CD14-positive monocyte (primary cell): ENCODE data around the gene DOK5. TPM values are rescaled to one million over a fixed set of nuclear protein-coding genes. Genes with fewer than 3 reads are reported as not detected.

Source experiments
- DNase-seq, 3 donors: peaks; one replicate each; pipeline ENCODE4 v3.0.0-alpha.2; 2011 to 2022
- H2AFZ ChIP-seq: 2 replicates; pipeline ENCODE4 v1.6.0; 2012; ENCODE audit warnings: mild to moderate bottlenecking, low read depth, low read length, inconsistent platforms; ENCODE audit not compliant: insufficient read depth, poor library complexity, severe bottlenecking
- H3K27ac ChIP-seq, 2 donors: 1 replicate in 1 of 2; 2 replicates in 1 of 2; pipeline ENCODE4 v1.5.1; 2012 to 2013; ENCODE audit warnings: low read length in 2 of 2, control low read depth in 1 of 2, inconsistent platforms in 1 of 2, low read depth in 1 of 2, mild to moderate bottlenecking in 1 of 2
- H3K27me3 ChIP-seq, 2 donors: one replicate each; pipeline versions ENCODE4 v1.6.0 to v1.6.1; 2011 to 2013; ENCODE audit warnings: low read length in 2 of 2; ENCODE audit not compliant: control insufficient read depth in 2 of 2, insufficient read depth in 2 of 2
- H3K36me3 ChIP-seq, 2 donors: replicated peaks in 1 of 2; 1 replicate in 1 of 2; 2 replicates in 1 of 2; pipeline versions ENCODE4 v1.5.1 to v1.6.1; 2012 to 2013; ENCODE audit warnings: low read length in 2 of 2, control low read depth in 1 of 2, inconsistent platforms in 1 of 2, mild to moderate bottlenecking in 1 of 2; ENCODE audit not compliant: insufficient read depth in 2 of 2, control insufficient read depth in 1 of 2
- H3K4me1 ChIP-seq, 2 donors: 1 replicate in 1 of 2; 2 replicates in 1 of 2; pipeline versions ENCODE4 v1.5.1 to v1.6.1; 2012 to 2013; ENCODE audit warnings: low read length in 2 of 2, control low read depth in 1 of 2, inconsistent platforms in 1 of 2, mild to moderate bottlenecking in 1 of 2, moderate library complexity in 1 of 2; ENCODE audit not compliant: insufficient read depth in 2 of 2, control insufficient read depth in 1 of 2
- H3K4me2 ChIP-seq: replicated peaks from 2 replicates; pipeline ENCODE3; 2012; ENCODE audit warnings: low read length, moderate library complexity, mild to moderate bottlenecking; ENCODE audit not compliant: poor library complexity, severe bottlenecking; ENCODE audit errors: extremely low read depth
- H3K4me3 ChIP-seq, 3 experiments: fragments of 200-600 bp in 1 of 3; sonication (generic) in 1 of 3; replicated peaks in 1 of 3; 1 replicate in 2 of 3; 2 replicates in 1 of 3; pipeline ENCODE4 v1.5.1; 2011 to 2013; ENCODE audit warnings: low read length in 3 of 3, mild to moderate bottlenecking in 3 of 3, control low read depth in 2 of 3, low read depth in 2 of 3, inconsistent platforms in 1 of 3, moderate library complexity in 1 of 3
- H3K79me2 ChIP-seq: 2 replicates; pipeline ENCODE4 v1.6.0; 2012; ENCODE audit warnings: mild to moderate bottlenecking, control low read depth, inconsistent platforms, low read length, moderate library complexity; ENCODE audit not compliant: insufficient read depth
- H3K9ac ChIP-seq: 2 replicates; pipeline ENCODE4 v1.6.0; 2017; ENCODE audit warnings: low read length, mild to moderate bottlenecking; ENCODE audit not compliant: insufficient read depth, poor library complexity, severe bottlenecking
- H3K9me3 ChIP-seq, 2 donors: replicated peaks in 1 of 2; 1 replicate in 1 of 2; 2 replicates in 1 of 2; pipeline versions ENCODE4 v1.5.1 to v1.6.1; 2012 to 2013; ENCODE audit warnings: low read length in 2 of 2, control low read depth in 1 of 2; ENCODE audit not compliant: control insufficient read depth in 1 of 2, insufficient read depth in 1 of 2
- H4K20me1 ChIP-seq: 2 replicates; pipeline ENCODE4 v1.6.0; 2012; ENCODE audit warnings: mild to moderate bottlenecking, low read length, control low read depth, moderate library complexity; ENCODE audit not compliant: insufficient read depth
- H3K27ac Mint-ChIP-seq, 7 donors: one replicate each; pipeline ENCODE4 v1.8.0; 2020; ENCODE audit warnings: mild to moderate bottlenecking in 7 of 7, mixed read lengths in 7 of 7, moderate library complexity in 6 of 7, inconsistent platforms in 2 of 7
- H3K27me3 Mint-ChIP-seq, 3 donors: one replicate each; pipeline ENCODE4 v1.8.0; 2021 to 2022; ENCODE audit warnings: low read depth in 3 of 3, mild to moderate bottlenecking in 3 of 3, mixed read lengths in 3 of 3, moderate library complexity in 3 of 3, inconsistent platforms in 1 of 3
- H3K36me3 Mint-ChIP-seq, 2 donors: one replicate each; pipeline ENCODE4 v1.8.0; 2020; ENCODE audit warnings: mixed read lengths in 2 of 2, inconsistent platforms in 1 of 2, mild to moderate bottlenecking in 1 of 2
- H3K4me1 Mint-ChIP-seq: one replicate; pipeline ENCODE4 v1.8.0; 2020; ENCODE audit warnings: mild to moderate bottlenecking, mixed read lengths
- H3K4me3 Mint-ChIP-seq, 2 donors: one replicate each; pipeline ENCODE4 v1.8.0; 2020; ENCODE audit warnings: mild to moderate bottlenecking in 2 of 2, mixed read lengths in 2 of 2, moderate library complexity in 1 of 2
- H3K9me3 Mint-ChIP-seq, 7 donors: one replicate each; pipeline ENCODE4 v1.8.0; 2020 to 2022; ENCODE audit warnings: mixed read lengths in 7 of 7, mild to moderate bottlenecking in 6 of 7, moderate library complexity in 6 of 7, inconsistent platforms in 2 of 7
- CTCF ChIP-seq: fragments of 200-600 bp; IDR thresholded peaks from one replicate; pipeline ENCODE4 v1.8.0; 2022; ENCODE audit warnings: antibody characterized with exemption, mild to moderate bottlenecking
- WGBS: methylation state at CpG from one replicate; pipeline ENCODE4 v1.1.5; 2013; ENCODE audit warnings: missing lambda C conversion rate; ENCODE audit not compliant: insufficient coverage; 5-methylcytosine and 5-hydroxymethylcytosine counted together
- intact Hi-C, 2 donors: fragments of 100-400 bp; cut with micrococcal nuclease; formaldehyde crosslinking; loops; one replicate each; pipeline versions ENCODE4 v1.15.0 to v1.15.1; 2023
- polyA plus RNA-seq, 3 donors: library from polyadenylated mRNA; depleted of rRNA in 1 of 3; unstranded in 2 of 3; stranded (reverse) in 1 of 3; fragments of 300-500 nt in 2 of 3; fragments of >200 nt in 1 of 3; fragmentation: Illumina TruSeq in 2 of 3; gene quantifications; 1 replicate in 2 of 3; 2 replicates in 1 of 3; pipeline ENCODE4 v1.2.3, GENCODE V29; 2012 to 2021

DOK5 gene
- polyA plus RNA-seq, 3 donors: not detected

- DNase-seq: no peak
- H3K27me3 ChIP-seq: no peaks in the 10 kb centered on the region
- H3K27ac Mint-ChIP-seq: no peak overlapping the region
- peaks cover 0 to 2% (median 1%) of the 10 kb centered on the region in 7 donors for H3K9me3 Mint-ChIP-seq
- H3K4me1 ChIP-seq: no peaks in the 10 kb centered on the region
- H3K36me3 Mint-ChIP-seq: no peaks in the 10 kb centered on the region
- H3K4me3 ChIP-seq: no peak overlapping the region
- H3K9me3 ChIP-seq: no peaks in the 10 kb centered on the region
- no peak for TF ChIP-seq CTCF
- H3K9ac ChIP-seq: no peak overlapping the region
- H3K27me3 Mint-ChIP-seq: peaks cover 0 to 3% (median 0%) of the 10 kb centered on the region in 3 donors
- H3K36me3 ChIP-seq: no peaks in the 10 kb centered on the region
- H2AFZ ChIP-seq: no peak overlapping the region
- intact Hi-C loops: no loop called here
- no peaks in the 10 kb centered on the region for H3K4me1 Mint-ChIP-seq
- H3K4me3 Mint-ChIP-seq: no peak overlapping the region
- H3K79me2 ChIP-seq: no peaks in the 10 kb centered on the region
- H3K4me2 ChIP-seq: no peak overlapping the region
- H3K27ac ChIP-seq: no peak overlapping the region
- WGBS: 94% methylated on average over 5 of the region's 9 CpGs
- H4K20me1 ChIP-seq: no peaks in the 10 kb centered on the region
These were observed 41.8 kb upstream of the DOK5 start for GRCh38 chr20:54433636-54434035.

- no peaks in the 10 kb centered on the region for H4K20me1 ChIP-seq
- intact Hi-C loops: no loop called here
- H3K9me3 Mint-ChIP-seq: peaks cover 0 to 2% (median 1%) of the 10 kb centered on the region in 7 donors
- no peak overlapping the region for H3K4me3 ChIP-seq
- DNase-seq: no peak
- no peaks in the 10 kb centered on the region for H3K4me1 Mint-ChIP-seq
- no peaks in the 10 kb centered on the region for H3K9me3 ChIP-seq
- H3K4me1 ChIP-seq: no peaks in the 10 kb centered on the region
- no peak overlapping the region for H3K9ac ChIP-seq
- no peak overlapping the region for H3K27ac ChIP-seq
- H3K79me2 ChIP-seq: no peaks in the 10 kb centered on the region
- 94% methylated on average over 3 of the region's 7 CpGs for WGBS
- no peak for TF ChIP-seq CTCF
- H3K36me3 ChIP-seq: no peaks in the 10 kb centered on the region
- H3K36me3 Mint-ChIP-seq: no peaks in the 10 kb centered on the region
- H3K4me3 Mint-ChIP-seq: no peak overlapping the region
- no peak overlapping the region for H3K27ac Mint-ChIP-seq
- H2AFZ ChIP-seq: no peak overlapping the region
- H3K4me2 ChIP-seq: no peak overlapping the region
- H3K27me3 ChIP-seq: no peaks in the 10 kb centered on the region
- H3K27me3 Mint-ChIP-seq: peaks cover 0 to 3% (median 0%) of the 10 kb centered on the region in 3 donors
These were observed 41.2 kb upstream of the DOK5 start for GRCh38 chr20:54434196-54434595.
